HG02884 (cell line): ENCODE data around the gene CUL3.
"Not testable (repeated sequence)": the region's sequence is repeated elsewhere in the genome, so short reads cannot be mapped to it uniquely, and the experiment has no call there.

ENCODE experiments used
- ATAC-seq: cut with Tn5 transposase; IDR thresholded peaks from one replicate; pipeline ENCODE4 v1.9.1; 2021; ENCODE audit warnings: mild to moderate bottlenecking, moderate library complexity; ENCODE audit not compliant: unreplicated experiment

Gene CUL3

DNA sequence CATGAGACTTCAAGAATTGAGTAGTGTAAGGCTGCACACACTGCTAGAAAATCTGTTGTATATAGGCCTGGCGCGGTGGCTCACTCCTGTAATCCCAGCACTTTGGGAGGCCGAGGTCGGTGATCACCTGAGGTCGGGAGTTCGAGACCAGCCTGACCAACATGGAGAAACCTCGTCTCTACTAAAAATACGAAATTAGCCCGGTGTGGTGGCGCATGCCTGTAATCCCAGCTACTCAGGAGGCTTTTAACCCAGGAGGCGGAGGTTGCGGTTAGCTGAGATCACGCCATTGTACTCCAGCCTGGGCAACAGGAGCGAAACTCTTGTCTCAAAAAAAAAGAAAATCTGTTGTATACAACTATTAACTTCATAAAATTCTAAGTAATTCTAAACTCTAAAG lies 2.1 kb downstream of the CUL3 start:
- not testable (repeated sequence) for ATAC-seq

DNA sequence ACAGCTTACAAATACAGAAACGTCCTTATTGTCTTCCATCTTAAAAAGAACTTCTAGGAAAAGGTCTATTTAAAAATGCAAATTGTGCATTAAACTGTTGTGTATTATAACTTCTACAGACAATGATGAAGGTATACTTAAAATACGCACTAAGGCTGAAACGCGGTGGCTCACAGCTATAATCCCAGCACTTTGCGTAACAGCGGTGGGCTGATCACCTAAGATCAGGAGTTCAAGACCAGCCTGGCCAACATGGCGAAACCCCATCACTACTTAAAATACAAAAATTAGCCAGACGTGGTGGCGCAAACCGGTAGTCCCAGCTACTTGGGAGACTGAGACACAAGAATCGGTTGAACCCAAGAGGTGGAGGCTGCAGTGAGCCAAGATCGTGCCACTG lies 4.9 kb downstream of the CUL3 start:
- no peak for ATAC-seq

DNA sequence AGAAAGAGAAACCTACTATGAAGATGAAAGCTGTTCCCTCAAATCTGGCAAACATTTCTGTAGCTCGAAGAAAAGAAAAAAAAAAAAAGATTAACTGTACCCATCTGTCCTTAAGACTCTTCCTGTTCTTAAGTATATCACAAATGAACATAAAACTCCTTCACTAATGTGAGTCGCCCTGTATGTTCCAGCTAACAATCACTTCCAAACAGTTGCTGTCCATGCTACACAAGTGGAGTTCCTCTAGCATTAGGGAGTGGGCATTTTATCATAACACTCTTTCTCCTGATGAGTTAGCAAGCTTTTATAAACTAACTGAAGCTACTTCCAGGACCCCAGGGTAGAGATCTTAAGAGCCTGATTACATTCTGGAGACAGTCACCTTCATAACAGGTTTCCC lies 5.8 kb downstream of the CUL3 start:
- no peak for ATAC-seq

DNA sequence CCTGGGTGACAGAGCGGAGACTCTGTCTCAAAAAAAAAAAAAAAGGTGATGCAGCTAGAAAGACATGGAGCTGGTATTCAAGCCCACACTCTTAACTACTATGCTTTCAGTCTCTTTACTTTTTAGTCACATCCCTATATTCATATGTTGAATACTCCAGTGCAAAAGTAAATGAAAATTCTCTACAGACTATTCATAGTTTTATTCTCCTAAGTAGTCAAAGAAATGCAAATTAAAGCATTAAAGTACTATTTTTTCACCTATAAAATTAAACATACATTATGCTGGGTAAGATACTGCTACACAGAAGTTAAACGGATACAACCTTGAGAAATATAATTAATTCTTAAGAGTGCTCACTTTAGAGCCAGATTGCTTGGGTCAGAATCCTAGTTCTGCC lies 7.6 kb downstream of the CUL3 start:
- no peak for ATAC-seq

DNA sequence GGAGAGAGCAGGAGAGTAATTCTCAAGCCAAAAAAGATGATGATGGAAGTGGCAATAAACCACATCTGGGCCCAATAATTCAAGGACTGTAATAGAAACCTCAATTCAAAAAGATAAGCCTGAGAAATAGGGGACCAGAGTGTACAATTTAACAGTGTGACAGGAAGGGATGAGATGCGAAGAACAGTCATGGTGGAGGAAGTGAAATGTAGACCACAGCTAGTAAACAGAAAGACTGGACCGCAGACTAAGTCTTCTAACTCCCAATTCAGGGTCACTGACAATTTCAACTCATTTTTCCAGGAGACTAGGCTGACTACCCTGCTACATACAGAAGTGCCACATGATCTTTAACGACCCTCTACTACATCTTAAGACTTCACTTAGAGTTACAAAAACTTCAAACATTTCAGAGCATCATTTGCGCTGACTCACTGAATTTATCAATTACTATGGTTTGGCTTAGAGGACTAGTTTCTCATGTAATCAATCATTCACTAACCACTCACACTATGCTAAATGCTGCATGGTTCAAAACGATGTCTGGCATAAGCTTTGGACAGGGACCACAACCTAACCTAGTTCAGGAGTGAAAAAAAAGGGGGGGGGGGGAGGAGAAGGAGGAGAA lies 9.0 kb downstream of the CUL3 start:
- peak; percentile 78 for ATAC-seq

DNA sequence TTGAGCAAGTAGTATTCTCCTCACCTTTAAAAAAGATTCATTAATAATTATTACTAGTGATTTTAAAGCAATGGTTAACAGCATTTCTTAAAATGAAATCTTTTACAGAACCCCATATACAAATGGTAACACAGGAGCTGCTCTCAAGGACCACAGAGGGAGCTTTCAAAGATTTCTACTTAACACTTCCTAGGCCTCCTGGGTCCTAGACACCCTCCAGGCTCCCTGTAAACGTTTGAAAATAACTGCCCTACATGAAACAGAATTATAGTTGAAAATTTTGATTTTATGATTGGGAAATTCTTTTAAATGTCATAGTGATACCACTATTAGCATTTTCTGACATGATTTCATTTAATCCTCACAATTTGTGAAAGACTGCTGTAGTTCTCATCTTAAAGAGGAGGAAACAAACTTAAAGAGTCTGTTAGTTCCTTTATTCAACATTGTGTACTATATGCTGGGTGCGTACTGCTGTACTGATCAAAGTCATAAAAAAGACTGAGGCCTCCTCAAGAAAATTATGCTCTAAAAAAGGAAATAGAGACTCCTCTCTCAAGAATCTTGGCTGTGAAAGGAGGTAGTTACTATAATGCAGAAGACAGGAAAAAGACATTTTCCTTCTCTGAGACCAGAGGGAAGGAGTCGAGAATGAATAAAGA lies 10.6 kb downstream of the CUL3 start:
- ATAC-seq, result no peak

DNA sequence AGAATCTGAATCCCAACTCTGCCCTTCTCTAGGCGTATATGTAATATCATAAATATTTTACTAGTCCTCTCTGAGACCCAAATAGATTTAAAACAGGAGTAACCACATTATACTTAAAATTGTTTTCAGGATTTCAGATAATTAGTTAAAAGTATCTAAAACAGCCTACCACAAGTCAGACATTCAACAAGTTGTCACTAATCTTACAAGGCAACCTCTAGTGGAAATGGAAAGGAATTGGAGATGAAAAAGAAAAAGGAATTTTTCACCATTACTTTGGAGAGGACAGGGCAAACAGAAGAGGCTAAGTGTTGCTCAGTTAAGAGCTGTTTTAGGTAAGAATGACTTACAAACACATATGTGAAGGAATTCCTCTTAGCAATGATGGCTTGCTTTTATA lies 11.4 kb downstream of the CUL3 start:
- ATAC-seq, result no peak

DNA sequence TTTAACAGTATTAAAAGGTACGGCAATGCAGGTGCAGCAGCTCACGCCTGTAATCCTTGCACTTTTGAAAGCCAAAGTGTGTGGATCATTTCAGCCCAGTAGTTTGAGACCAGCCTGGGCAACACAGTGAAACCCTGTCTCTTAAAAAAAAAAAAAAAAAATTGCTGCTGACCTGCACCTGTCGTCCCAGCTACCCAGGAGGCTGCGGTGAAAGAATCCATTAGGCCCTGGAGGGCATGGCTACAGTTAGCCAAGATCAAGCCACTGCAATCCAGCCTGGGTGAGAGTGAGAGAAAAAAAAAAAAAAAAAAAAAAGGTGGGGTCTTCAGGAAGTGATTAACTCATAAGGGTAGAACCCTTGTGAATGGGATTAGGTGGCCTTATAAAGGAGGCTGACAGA lies 12.8 kb downstream of the CUL3 start:
- ATAC-seq, result no peak

DNA sequence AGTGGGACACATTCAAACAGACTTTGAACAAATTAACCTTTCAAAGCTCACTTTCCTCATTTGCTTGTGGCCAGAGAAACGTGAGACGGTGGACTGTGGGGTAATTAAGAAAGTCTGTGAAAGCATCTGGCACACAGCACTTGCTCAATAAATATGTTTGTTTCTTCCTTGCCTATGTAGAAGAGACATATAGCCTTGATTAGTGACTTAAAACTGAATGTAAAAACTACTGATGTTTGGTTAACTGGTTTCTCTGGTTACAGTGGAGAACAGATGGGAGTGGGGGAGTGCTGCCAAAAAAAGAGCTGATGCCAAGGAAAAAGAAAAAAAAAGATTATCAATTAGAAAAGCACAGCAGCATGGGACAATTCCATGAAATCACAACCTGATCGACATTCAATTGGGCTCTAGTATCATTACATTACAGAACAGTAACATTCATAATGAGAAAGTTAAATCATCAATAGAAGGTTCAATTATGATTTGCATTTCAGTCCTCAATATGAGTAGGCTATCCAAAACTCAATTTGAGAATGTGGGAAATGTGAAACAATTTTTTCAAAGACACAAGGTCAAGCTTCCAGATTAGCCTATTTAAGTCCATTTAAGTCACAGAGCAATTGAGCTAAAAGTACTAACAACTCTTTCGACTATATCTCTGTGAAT lies 14.7 kb downstream of the CUL3 start:
- no peak for ATAC-seq

DNA sequence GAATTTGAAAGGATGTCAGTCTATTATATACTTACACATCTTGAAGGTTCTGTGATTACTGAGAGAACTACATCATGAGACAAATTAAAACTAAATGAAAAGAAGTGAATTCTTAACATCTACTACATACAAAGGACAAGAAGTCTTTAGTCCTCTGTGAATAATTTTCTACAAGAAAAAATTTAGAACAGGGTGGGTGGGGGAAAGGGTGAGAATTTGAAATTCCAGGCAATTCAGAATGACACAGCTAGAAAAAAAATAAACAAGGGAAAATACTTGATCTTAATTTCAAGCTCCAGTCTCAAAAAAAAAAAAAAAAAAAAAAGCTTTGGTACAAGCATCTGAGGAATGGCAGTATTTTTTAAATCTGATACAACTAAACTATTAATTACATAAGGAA lies 15.5 kb downstream of the CUL3 start:
- no peak for ATAC-seq

DNA sequence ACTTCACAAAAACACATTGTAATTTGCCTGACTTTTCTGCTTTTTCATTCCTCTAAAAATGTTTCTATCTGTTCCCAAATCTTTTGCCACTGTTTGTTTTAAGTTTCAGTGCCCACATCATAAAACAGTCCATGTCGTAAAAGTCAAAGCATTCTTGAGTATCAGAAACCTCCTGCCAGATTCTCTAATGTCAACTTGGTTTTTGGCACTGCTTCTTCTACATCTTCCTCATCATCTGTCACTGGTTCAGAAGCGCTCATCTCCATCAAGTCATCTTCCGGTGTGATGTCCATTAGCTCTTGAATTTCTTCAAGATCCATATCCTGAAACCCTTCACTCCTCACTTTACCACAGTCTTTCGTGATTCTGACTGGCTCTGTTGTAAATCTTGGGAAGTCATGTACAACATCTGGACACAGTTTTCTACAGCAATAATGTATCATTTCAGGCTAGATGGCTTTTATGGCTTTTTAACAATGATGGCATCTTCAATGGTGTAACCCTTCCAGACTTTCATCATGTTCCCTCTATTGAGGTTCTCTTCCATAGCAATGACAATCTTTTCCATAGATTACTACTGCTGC lies 19.6 kb downstream of the CUL3 start:
- no peak for ATAC-seq

DNA sequence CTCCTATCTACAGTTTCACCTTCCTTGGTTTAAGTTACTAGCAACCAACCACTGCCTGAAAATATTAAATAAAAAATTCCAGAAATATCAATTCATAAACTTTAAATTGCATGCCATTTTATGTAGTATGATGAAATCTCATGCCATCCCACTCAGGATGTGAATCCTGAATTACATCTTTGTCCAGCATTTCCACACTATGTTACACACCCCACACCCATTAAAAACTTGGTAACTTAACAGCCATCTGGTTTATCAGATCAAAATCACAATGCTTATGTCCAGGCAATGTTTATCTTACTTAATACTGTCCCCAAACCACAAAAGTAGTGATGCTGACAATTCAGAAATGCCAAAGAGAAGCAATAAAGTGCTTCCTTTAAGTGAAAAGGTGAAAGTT lies 21.6 kb downstream of the CUL3 start:
- ATAC-seq, result no peak

DNA sequence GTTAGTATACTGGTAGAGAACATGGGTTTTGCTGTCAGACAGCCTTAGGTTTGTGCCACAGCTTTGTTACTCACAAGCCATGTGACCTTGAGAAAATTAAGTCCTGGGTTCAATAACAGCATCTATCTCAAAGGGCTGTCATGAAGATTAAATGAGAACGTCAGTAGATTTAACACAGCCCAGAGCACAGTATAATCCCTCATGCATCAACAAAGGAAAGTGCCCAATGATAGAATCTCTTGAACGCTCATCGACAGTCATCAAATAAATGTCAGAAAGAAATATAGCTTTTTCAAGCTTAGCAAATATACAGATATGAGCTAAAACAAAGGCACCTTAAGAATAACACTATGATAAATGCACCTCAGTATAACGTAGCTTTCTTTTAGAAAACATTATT lies 22.3 kb downstream of the CUL3 start:
- ATAC-seq, result no peak

DNA sequence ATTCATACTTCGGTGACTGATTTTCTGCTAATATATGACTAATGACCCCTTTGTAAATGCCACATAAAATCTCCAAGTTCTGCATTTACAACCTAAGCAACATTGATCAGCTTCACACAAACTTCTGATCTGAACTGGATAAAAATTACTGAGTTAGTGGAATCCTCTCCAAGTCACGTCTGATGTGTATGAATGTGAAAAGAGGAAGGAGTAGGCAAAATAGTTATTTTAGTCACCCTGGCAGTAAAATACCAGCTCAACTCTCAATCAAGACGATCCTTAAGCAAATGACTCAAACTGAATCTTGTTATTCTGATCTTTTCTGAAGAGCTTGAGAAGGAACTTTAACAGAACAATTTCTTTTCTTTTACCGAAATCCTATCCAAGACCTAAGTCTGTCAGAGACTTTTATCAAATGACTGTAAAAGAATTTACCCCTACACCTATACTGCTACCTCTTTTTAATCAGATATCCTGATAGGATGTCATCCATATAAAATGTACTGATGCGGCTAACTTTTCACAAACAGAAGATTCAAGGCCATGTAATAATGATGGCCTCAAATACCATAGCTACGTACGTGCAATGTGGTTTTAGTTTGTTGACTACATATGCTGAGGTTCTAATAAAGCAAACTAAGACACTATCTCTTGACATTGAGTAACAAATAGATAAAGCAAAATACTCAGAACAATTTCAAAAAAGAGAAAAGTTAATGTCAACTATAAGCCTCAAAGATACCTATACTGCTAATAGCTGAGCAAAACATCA lies 23.7 kb downstream of the CUL3 start:
- peak; percentile 73 for ATAC-seq

DNA sequence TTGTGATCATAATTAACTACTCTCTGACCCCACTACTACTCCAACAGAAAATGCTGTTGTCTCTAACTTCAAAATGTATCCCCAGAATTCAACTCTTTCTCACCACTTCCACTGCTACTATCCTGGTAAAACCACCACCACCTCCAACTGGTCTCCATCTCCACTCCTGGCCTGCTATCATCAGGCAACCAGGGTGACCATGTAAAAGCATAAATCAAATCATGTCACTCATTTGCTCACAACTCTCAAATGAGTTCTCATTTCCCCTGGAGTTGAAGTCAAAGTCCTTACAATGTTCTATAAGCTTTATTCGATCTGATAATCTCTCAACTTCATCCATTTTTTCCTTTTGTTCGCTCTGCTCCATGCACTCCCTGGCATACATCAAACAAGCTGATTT lies 24.6 kb downstream of the CUL3 start:
- no peak for ATAC-seq

DNA sequence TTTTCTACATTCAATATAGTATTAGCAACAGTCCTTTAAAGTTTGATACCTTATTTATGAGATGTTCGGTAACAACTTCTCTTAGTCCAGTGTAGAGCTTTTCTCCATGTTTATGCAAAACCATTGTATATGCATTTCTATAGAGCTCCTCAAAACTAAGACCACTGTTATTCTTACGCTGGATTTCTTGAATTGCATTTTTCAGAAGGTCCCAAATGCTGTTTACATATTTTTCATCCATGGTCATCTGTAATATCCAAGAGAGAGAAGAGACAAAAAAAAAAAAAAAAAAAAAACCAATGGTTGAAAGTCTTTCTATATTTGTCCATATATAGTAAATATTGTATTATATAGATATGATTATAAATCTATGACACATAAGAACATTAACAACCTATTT lies 27.6 kb downstream of the CUL3 start:
- no peak for ATAC-seq

DNA sequence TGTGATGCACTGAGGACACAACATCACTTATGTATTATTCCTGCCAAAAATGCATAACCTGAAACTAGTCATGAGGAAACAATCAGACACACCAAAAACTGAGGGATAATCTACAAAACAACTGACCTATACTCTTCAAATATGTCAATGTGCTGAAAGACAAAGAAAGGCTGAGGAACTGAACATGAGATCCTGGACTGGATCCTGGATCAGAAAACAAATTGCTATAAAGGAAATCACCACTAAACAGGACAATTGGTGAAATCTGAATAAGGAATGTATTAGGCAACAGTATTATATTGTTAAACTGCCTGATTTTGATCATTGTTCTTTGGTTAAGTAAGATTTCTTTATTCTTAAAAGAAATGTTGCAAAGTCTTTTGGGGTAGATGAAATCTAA lies 28.8 kb downstream of the CUL3 start:
- ATAC-seq, result no peak

DNA sequence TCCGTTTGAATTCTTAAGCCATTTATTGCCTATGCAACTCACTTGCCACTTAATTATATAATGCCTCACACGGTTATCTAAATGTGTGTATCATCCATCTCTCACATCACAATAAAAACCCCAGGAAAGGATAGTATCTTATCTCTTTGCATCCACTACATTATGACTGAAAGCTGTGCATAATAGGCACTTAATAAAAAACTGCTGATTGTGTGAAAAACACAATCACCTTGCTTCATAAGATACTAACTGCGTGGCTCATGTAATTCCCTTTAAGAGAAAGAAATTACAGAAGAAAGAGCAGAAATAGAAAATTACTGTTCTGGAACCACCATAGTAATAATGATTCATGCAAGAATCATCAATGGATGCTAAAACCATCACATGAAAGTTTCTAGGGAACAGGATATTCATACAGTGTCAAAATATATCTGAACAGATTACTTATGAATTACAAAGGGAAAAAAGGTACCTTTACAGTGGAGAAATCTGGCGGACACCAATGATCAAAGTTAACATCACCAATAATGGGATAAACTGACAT lies 29.3 kb downstream of the CUL3 start:
- ATAC-seq, result no peak

DNA sequence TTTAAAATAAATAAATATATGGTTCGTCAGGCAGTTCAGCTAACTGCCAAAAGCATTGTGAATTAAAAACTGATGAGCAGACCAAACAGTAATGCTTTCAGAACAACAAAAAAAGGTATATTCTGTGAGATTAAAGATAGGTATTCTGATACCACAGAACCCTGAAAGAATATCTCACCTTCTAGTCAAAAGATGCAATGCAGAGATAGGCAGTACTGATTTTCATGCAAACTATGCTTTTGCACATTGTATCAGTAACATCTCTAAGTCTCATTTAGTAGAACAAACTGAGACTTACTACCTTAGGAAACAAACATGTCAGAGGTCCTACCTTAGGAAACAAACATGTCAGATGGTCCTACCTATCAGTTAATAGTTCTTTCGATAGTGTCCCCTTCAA lies 32.4 kb downstream of the CUL3 start:
- ATAC-seq, result no peak

DNA sequence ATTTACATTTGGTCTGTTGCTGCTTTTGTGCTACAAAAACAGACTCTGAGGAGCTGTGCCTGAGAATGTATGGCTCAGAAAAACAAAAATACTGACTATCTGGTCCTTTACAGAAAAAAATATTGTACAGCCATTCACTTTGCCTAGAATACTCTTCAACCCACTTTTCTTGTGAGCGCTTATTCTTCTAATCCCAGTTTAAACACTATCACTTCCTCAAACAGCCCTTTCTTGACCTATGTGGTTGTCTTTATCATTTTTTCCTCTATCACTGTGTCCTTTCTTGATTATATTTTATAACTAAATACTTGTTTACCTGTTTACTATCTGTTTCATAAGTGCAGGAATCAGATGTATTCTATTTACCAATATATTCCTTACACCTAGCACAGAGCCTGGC lies 33.5 kb downstream of the CUL3 start:
- ATAC-seq, result no peak

DNA sequence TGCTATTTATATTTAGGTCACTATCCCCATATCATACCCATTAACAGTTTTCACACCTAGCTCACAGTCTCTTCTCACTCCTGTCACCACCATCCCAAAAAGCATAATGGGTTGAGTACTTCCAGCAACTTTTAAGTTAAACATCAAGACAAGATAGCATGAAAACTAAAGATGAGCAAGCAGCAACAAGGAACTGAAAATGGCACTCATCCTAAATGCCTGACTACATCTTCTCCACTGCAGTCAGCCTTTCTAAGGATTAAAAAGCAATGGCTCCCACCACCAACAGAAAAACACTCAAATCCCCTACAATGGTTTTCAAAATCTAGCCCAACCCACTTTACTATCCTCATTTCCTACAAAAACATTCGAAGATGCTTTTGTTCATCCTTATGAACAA lies 38.2 kb downstream of the CUL3 start:
- no peak for ATAC-seq
